ENCODE results near the gene MDN1. TPM values are rescaled to one million over a fixed set of nuclear protein-coding genes. Genes with fewer than 3 reads are reported as not detected.

The MDN1 gene
- total and polyA plus RNA-seq, 8 donors = 24.6 to 42.2 (median 39.7) TPM

- peaks cover 0 to 98% of the 10 kb centered on the region in 2 donors for H3K36me3 ChIP-seq
- no peak for TF ChIP-seq CTCF (IDR thresholded peaks at IDR 0.05)
- intact Hi-C loops (cut with DNase I) = no loop called here
These were observed 69.7 kb downstream of the MDN1 start for GRCh38 chr6:89749918-89750317.

GRCh38 chr6:89745716-89746115 lies 73.9 kb downstream of the MDN1 start:
- no peak for ATAC-seq
- H3K27ac ChIP-seq = no peak overlapping the region
- DNase-seq = no peak
- no peak for TF ChIP-seq CTCF (IDR thresholded peaks at IDR 0.05)
- intact Hi-C loops (cut with DNase I) = no loop called here
- no peaks in the 10 kb centered on the region for H3K9me3 ChIP-seq
- H3K27me3 ChIP-seq = no peaks in the 10 kb centered on the region
- H3K36me3 ChIP-seq = peaks cover 0 to 99% of the 10 kb centered on the region in 2 donors
- no peak overlapping the region for H3K4me3 ChIP-seq
- no peaks in the 10 kb centered on the region for H3K4me1 ChIP-seq

More at GRCh38 chr6:89749918-89750317, 69.7 kb downstream of the MDN1 start:
- no peak for DNase-seq
- Histone ChIP-seq H3K9me3 (no peaks in the 10 kb centered on the region), H3K27me3 (no peaks in the 10 kb centered on the region), H3K27ac (no peak overlapping the region), H3K4me1 (no peaks in the 10 kb centered on the region), H3K4me3 (no peak overlapping the region)
- ATAC-seq = no peak

- no peaks in the 10 kb centered on the region for H3K4me1 ChIP-seq
- no peak overlapping the region for H3K27ac ChIP-seq
- no peak for TF ChIP-seq CTCF (IDR thresholded peaks at IDR 0.05)
- H3K27me3 ChIP-seq = no peaks in the 10 kb centered on the region
- intact Hi-C loops (cut with DNase I) = no loop called here
- no peak for ATAC-seq
- H3K4me3 ChIP-seq = no peak overlapping the region
- no peaks in the 10 kb centered on the region for H3K9me3 ChIP-seq
- peaks cover 0 to 99% of the 10 kb centered on the region in 2 donors for H3K36me3 ChIP-seq
- DNase-seq = no peak
These were observed 74.5 kb downstream of the MDN1 start for GRCh38 chr6:89745096-89745495.

GRCh38 chr6:89736893-89737292 lies 82.7 kb downstream of the MDN1 start:
- no peak for TF ChIP-seq CTCF (IDR thresholded peaks at IDR 0.05)

GRCh38 chr6:89734526-89734925 lies 85.1 kb downstream of the MDN1 start:
- intact Hi-C loops (cut with DNase I) = no loop called here
- Histone ChIP-seq H3K4me1 (no peaks in the 10 kb centered on the region), H3K27ac (no peak overlapping the region), H3K9me3 (no peaks in the 10 kb centered on the region), H3K36me3 (peaks cover 0 to 85% of the 10 kb centered on the region in 2 donors), H3K4me3 (no peak overlapping the region), H3K27me3 (no peaks in the 10 kb centered on the region)
- no peak for ATAC-seq
- TF ChIP-seq CTCF (IDR thresholded peaks at IDR 0.05) = no peak
- no peak for DNase-seq

More at GRCh38 chr6:89736893-89737292, 82.7 kb downstream of the MDN1 start:
- Histone ChIP-seq H3K27ac (no peak overlapping the region), H3K27me3 (no peaks in the 10 kb centered on the region), H3K36me3 (peaks cover 0 to 85% of the 10 kb centered on the region in 2 donors), H3K9me3 (no peaks in the 10 kb centered on the region), H3K4me3 (no peak overlapping the region), H3K4me1 (no peaks in the 10 kb centered on the region)
- ATAC-seq (no peak), DNase-seq (no peak)
- intact Hi-C loops (cut with DNase I) = no loop called here
